Endothelial cell of umbilical vein (primary cell): ENCODE measurements around the gene DAP. TPM values are rescaled to one million over a fixed set of nuclear protein-coding genes. Genes with fewer than 3 reads are reported as not detected.
A peak's percentile ranks its signal among the peaks of the same experiment; 100 is the strongest.

ENCODE experiments used
- BruUV-seq: library from RNA; stranded (reverse); fragments of 400-500 nt; replicated peaks from 2 replicates; lab custom pipeline; 2021; lab: Mats Ljungman, UMichigan
- CTCF ChIA-PET: fragments of 300-600, 350-600 bp; sonication (Branson Sonifier 250); formaldehyde crosslinking; loops from one replicate; lab custom pipeline; 2021; ENCODE audit warnings: antibody characterized with exemption, inconsistent platforms; lab: Charles Lee
- POLR2A ChIA-PET: fragments of 300-600, 350-600 bp; sonication (Branson Sonifier 250); formaldehyde crosslinking; loops from one replicate; lab custom pipeline; 2021; ENCODE audit warnings: antibody characterized with exemption, inconsistent platforms; lab: Charles Lee
- DNase-seq: peaks from one replicate; pipeline ENCODE4 v3.0.0-alpha.2; 2011; ENCODE audit warnings: low read depth, low spot score
- FAIRE-seq: peaks from 2 replicates; lab custom pipeline; 2011; peaks lifted over from hg19 to GRCh38; lab: Jason Lieb, UNC
- H2AFZ ChIP-seq: 2 replicates; pipeline ENCODE4 v1.6.0; 2012; ENCODE audit warnings: low read depth, low read length, control low read depth, inconsistent platforms
- H3K27ac ChIP-seq: 2 replicates; pipeline ENCODE4 v1.5.1; 2011; ENCODE audit warnings: low read depth, mild to moderate bottlenecking, control low read depth, low read length, moderate library complexity; ENCODE audit not compliant: insufficient read depth
- H3K27me3 ChIP-seq, 2 experiments: 2 replicates each; pipeline versions ENCODE4 v1.6.0 to v1.6.1; 2011; ENCODE audit warnings: low read length in 2 of 2, mixed read lengths in 1 of 2; ENCODE audit not compliant: control insufficient read depth in 2 of 2, insufficient read depth in 2 of 2
- H3K36me3 ChIP-seq, 2 experiments: 2 replicates in 1 of 2; 3 replicates in 1 of 2; pipeline ENCODE4 v1.5.1; 2011; ENCODE audit warnings: low read length in 2 of 2, mild to moderate bottlenecking in 1 of 2, moderate library complexity in 1 of 2; ENCODE audit not compliant: control insufficient read depth in 2 of 2, insufficient read depth in 2 of 2; ENCODE audit errors: extremely low read depth in 1 of 2
- H3K4me1 ChIP-seq: 3 replicates; pipeline ENCODE4 v1.5.1; 2011; ENCODE audit warnings: mild to moderate bottlenecking, low read length; ENCODE audit not compliant: control insufficient read depth, insufficient read depth; ENCODE audit errors: extremely low read depth
- H3K4me2 ChIP-seq: 2 replicates; pipeline ENCODE4 v1.6.1; 2011; ENCODE audit warnings: low read length, control low read depth, mixed read lengths; ENCODE audit not compliant: insufficient read depth
- H3K4me3 ChIP-seq, 3 experiments: fragments of 200-600 bp in 1 of 3; sonication (generic), shearing (Covaris generic) in 1 of 3; replicated peaks in 1 of 3; 2 replicates each; pipeline ENCODE4 v1.5.1; 2011 to 2016; ENCODE audit warnings: control low read depth in 3 of 3, low read length in 3 of 3, mild to moderate bottlenecking in 2 of 3, inconsistent platforms in 1 of 3, low read depth in 1 of 3, moderate library complexity in 1 of 3; ENCODE audit not compliant: insufficient read depth in 1 of 3
- H3K79me2 ChIP-seq: 2 replicates; pipeline ENCODE4 v1.6.0; 2012; ENCODE audit warnings: low read length, inconsistent platforms; ENCODE audit not compliant: control insufficient read depth, insufficient read depth
- H3K9ac ChIP-seq: replicated peaks from 2 replicates; pipeline ENCODE3; 2011; ENCODE audit warnings: low read length, control low read depth; ENCODE audit not compliant: insufficient read depth; ENCODE audit errors: extremely low read depth
- H3K9me1 ChIP-seq: replicated peaks from 3 replicates; pipeline ENCODE4 v1.6.0; 2011; ENCODE audit warnings: mild to moderate bottlenecking, low read length; ENCODE audit not compliant: control insufficient read depth, insufficient read depth; ENCODE audit errors: extremely low read depth
- H3K9me3 ChIP-seq: replicated peaks from 2 replicates; pipeline ENCODE4 v1.5.1; 2012; ENCODE audit warnings: low read length, inconsistent platforms; ENCODE audit not compliant: control insufficient read depth, insufficient read depth
- H4K20me1 ChIP-seq: replicated peaks from 2 replicates; pipeline ENCODE3; 2011; ENCODE audit warnings: mild to moderate bottlenecking, low read length; ENCODE audit not compliant: control insufficient read depth, insufficient read depth; ENCODE audit errors: extremely low read depth
- EZH2 ChIP-seq: IDR thresholded peaks from 2 replicates; pipeline ENCODE4 v1.6.1; 2012; ENCODE audit warnings: borderline replicate concordance, low read depth, mild to moderate bottlenecking, moderate library complexity, low read length, inconsistent platforms; ENCODE audit not compliant: severe bottlenecking
- FOS ChIP-seq: IDR thresholded peaks from 2 replicates; pipeline ENCODE4 v1.6.1; 2011; ENCODE audit warnings: mild to moderate bottlenecking, low read length, moderate library complexity, borderline replicate concordance; ENCODE audit not compliant: insufficient read depth
- GATA2 ChIP-seq: IDR thresholded peaks from 2 replicates; pipeline ENCODE4 v1.7.0; 2011; ENCODE audit warnings: low read depth, mild to moderate bottlenecking, moderate library complexity, mixed read lengths, low read length; ENCODE audit not compliant: insufficient read length, insufficient read depth
- JUN ChIP-seq: IDR thresholded peaks from 2 replicates; pipeline ENCODE4 v1.6.1; 2011; ENCODE audit warnings: borderline replicate concordance, low read depth; ENCODE audit not compliant: insufficient read length, insufficient read depth
- MYC ChIP-seq: IDR thresholded peaks from one replicate; pipeline ENCODE4 v1.6.1; 2011; ENCODE audit warnings: mild to moderate bottlenecking, low read depth, low read length
- POLR2A ChIP-seq: IDR thresholded peaks from 2 replicates; pipeline ENCODE4 v1.6.1; 2012; ENCODE audit warnings: low read depth, mild to moderate bottlenecking, control low read depth, low read length
- POLR2AphosphoS5 ChIP-seq: IDR thresholded peaks from 2 replicates; pipeline ENCODE4 v1.6.1; 2012; ENCODE audit warnings: low read depth, mild to moderate bottlenecking, control low read depth, low read length, moderate library complexity; ENCODE audit not compliant: insufficient read depth
- dilution Hi-C: fragments of 300-500 bp; cut with MboI; formaldehyde crosslinking; loops from one replicate; pipeline ENCODE4 v1.15.0; 2019; ENCODE audit warnings: low sequenced_read_pairs; ENCODE audit not compliant: extremely low pct_ligation_motif_present
- intact Hi-C: fragments of 100-400 bp; cut with micrococcal nuclease; formaldehyde crosslinking; loops from one replicate; pipeline ENCODE4 v1.10.0; 2022
- polyA plus RNA-seq, 4 experiments: library from polyadenylated mRNA; depleted of rRNA in 3 of 4; stranded (reverse) in 3 of 4; unstranded in 1 of 4; fragments of >200 nt; gene quantifications; 2 replicates each; pipeline versions ENCODE4 v1.2.1 to v1.2.3, GENCODE V29; 2011 to 2012; ENCODE audit warnings: missing spikeins in 1 of 4
- total RNA-seq: library from RNA; stranded (reverse); gene quantifications from 2 replicates; pipeline ENCODE4 v1.2.3, GENCODE V29; 2021
- TF ChIP-seq, protein P1 (sequence below), 2 donors: IDR thresholded peaks; 1 replicate in 1 of 2; 2 replicates in 1 of 2; pipeline ENCODE4 v1.5.1; 2011; ENCODE audit warnings: low read length in 2 of 2, mild to moderate bottlenecking in 2 of 2, moderate library complexity in 2 of 2, control low read depth in 1 of 2, inconsistent platforms in 1 of 2, low read depth in 1 of 2; ENCODE audit not compliant: insufficient read depth in 1 of 2; ENCODE audit errors: extremely low read depth in 1 of 2
- TF ChIP-seq, protein P2 (sequence below): IDR thresholded peaks from 2 replicates; pipeline ENCODE4 v1.6.1; 2011; ENCODE audit not compliant: insufficient read depth, insufficient read length

The DAP gene
- total and polyA plus RNA-seq, 2 donors (not counting 3 experiments of a cell fraction or from before 2014, with no cell fraction given), result 79.8 to 188 TPM

- intact Hi-C loops, result no loop called here
- Histone ChIP-seq H4K20me1 (no peaks in the 10 kb centered on the region), H3K9ac (no peak overlapping the region), H3K36me3 (peaks cover 5 to 14% of the 10 kb centered on the region in 2 experiments), H3K4me2 (no peak overlapping the region), H3K79me2 (peaks cover 81% of the 10 kb centered on the region), H2AFZ (no peak overlapping the region), H3K9me1 (no peaks in the 10 kb centered on the region), H3K27me3 (no peaks in the 10 kb centered on the region), H3K27ac (no peak overlapping the region), H3K4me1 (no peaks in the 10 kb centered on the region), H3K9me3 (no peaks in the 10 kb centered on the region), H3K4me3 (no peak overlapping the region)
- CTCF ChIA-PET, result interaction anchor here (1.3 to 1.4 kb wide), 2 partner anchors 32 to 47 kb away, joined by 3 read pairs; no protein-coding TSS in a partner anchor
- POLR2A ChIA-PET, result no interaction called here
- FAIRE-seq, result no peak
- TF ChIP-seq GATA2 (no peak), POLR2A (no peak), MYC (no peak)
- TF ChIP-seq, protein P1, sequence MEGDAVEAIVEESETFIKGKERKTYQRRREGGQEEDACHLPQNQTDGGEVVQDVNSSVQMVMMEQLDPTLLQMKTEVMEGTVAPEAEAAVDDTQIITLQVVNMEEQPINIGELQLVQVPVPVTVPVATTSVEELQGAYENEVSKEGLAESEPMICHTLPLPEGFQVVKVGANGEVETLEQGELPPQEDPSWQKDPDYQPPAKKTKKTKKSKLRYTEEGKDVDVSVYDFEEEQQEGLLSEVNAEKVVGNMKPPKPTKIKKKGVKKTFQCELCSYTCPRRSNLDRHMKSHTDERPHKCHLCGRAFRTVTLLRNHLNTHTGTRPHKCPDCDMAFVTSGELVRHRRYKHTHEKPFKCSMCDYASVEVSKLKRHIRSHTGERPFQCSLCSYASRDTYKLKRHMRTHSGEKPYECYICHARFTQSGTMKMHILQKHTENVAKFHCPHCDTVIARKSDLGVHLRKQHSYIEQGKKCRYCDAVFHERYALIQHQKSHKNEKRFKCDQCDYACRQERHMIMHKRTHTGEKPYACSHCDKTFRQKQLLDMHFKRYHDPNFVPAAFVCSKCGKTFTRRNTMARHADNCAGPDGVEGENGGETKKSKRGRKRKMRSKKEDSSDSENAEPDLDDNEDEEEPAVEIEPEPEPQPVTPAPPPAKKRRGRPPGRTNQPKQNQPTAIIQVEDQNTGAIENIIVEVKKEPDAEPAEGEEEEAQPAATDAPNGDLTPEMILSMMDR (IDR thresholded peaks at IDR 0.05; ENCODE audit: extremely low read depth in 1 of 2, insufficient read depth in 1 of 2, low read depth in 1 of 2, low read length in 2 of 2), result peak in 1 of 2 donors; percentile 2
- TF ChIP-seq, protein P2, sequence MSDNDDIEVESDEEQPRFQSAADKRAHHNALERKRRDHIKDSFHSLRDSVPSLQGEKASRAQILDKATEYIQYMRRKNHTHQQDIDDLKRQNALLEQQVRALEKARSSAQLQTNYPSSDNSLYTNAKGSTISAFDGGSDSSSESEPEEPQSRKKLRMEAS, result no peak
- no peak for DNase-seq
- dilution Hi-C loops, result no loop called here
- BruUV-seq, result no TSS peak
Observed at GRCh38 chr5:10741661-10742060, 19.4 kb downstream of the DAP start.

DNA sequence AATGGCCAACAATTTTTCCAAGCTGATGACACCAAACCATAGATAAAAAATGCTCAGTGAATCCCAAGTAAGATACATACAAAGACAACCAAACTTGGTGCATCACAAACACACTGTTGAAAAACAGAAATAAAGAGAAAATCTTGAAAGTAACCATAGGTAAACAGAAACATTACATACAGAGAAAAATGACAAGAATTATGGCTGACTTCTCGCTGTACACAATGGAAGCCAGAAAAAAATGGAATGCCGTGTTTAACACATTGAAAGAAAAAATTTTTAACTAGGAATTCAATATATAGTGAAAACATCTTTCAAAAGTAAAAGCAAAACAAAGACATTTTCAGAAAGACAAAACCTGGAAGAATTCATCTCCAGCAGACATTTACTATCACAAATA lies 20.6 kb downstream of the DAP start:
- H3K9me3 ChIP-seq, result no peaks in the 10 kb centered on the region
- no peaks in the 10 kb centered on the region for H4K20me1 ChIP-seq
- H3K27ac ChIP-seq, result no peak overlapping the region
- dilution Hi-C loops (no loop called here), intact Hi-C loops (no loop called here)
- H3K4me2 ChIP-seq, result no peak overlapping the region
- no peak overlapping the region for H2AFZ ChIP-seq
- H3K79me2 ChIP-seq, result peaks cover 86% of the 10 kb centered on the region
- peaks cover 5 to 13% of the 10 kb centered on the region in 2 experiments for H3K36me3 ChIP-seq
- no peak overlapping the region for H3K9ac ChIP-seq
- BruUV-seq, result no TSS peak
- H3K9me1 ChIP-seq, result no peaks in the 10 kb centered on the region
- no peak overlapping the region for H3K4me3 ChIP-seq
- DNase-seq, result no peak
- no peak for TF ChIP-seq MYC
- no peak for TF ChIP-seq EZH2
- TF ChIP-seq GATA2, result no peak
- no peak for TF ChIP-seq POLR2AphosphoS5
- TF ChIP-seq, protein P1 (IDR thresholded peaks at IDR 0.05; ENCODE audit: extremely low read depth in 1 of 2, insufficient read depth in 1 of 2, low read depth in 1 of 2, low read length in 2 of 2), result no peak
- no peak for TF ChIP-seq FOS
- no peak for TF ChIP-seq POLR2A
- no peak for TF ChIP-seq JUN
- TF ChIP-seq, protein P2, result no peak
- FAIRE-seq, result no peak
- ChIA-PET POLR2A (no interaction called here), CTCF (interaction anchor here (1.3 to 1.8 kb wide), 2 partner anchors 16 to 45 kb away, joined by 3 to 5 read pairs; no protein-coding TSS in a partner anchor)
- H3K4me1 ChIP-seq, result peaks cover 2% of the 10 kb centered on the region
- no peaks in the 10 kb centered on the region for H3K27me3 ChIP-seq
